HFF-Myc (cell line): ENCODE measurements around the gene CSMD2.

ENCODE experiments used
- DNase-seq: peaks from one replicate; pipeline ENCODE4 v3.0.0-alpha.2; 2011; ENCODE audit warnings: low read depth; ENCODE audit errors: extremely low read depth
- H3K4me3 ChIP-seq: replicated peaks from 2 replicates; pipeline ENCODE4 v1.5.1; 2011; ENCODE audit warnings: low read depth, mild to moderate bottlenecking, control low read depth, low read length
- TF ChIP-seq, protein P1 (sequence below): IDR thresholded peaks from 2 replicates; pipeline ENCODE4 v1.5.1; 2012; ENCODE audit warnings: mild to moderate bottlenecking, low read depth, low read length, control low read depth; ENCODE audit errors: missing control alignments

CSMD2 gene

DNA sequence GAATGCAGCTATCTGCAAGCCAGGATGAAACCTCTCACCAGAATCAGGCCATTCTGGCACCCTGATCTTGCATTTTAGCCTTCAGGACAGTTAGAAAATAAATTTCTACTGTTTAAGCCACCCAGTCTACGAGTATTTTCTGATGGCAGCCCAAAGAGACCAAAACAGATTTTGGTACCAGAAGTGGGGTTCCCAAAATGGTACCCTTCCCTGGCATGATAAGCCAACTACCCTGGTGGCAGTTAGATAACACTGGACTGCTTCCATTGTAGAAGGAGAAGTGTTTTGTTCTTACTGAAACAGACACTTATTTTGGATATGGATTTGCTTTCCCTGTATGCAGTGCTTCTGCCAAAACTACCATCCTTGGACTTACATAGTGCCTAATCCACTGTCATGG lies 115.0 kb downstream of the CSMD2 start:
- TF ChIP-seq, protein P1, sequence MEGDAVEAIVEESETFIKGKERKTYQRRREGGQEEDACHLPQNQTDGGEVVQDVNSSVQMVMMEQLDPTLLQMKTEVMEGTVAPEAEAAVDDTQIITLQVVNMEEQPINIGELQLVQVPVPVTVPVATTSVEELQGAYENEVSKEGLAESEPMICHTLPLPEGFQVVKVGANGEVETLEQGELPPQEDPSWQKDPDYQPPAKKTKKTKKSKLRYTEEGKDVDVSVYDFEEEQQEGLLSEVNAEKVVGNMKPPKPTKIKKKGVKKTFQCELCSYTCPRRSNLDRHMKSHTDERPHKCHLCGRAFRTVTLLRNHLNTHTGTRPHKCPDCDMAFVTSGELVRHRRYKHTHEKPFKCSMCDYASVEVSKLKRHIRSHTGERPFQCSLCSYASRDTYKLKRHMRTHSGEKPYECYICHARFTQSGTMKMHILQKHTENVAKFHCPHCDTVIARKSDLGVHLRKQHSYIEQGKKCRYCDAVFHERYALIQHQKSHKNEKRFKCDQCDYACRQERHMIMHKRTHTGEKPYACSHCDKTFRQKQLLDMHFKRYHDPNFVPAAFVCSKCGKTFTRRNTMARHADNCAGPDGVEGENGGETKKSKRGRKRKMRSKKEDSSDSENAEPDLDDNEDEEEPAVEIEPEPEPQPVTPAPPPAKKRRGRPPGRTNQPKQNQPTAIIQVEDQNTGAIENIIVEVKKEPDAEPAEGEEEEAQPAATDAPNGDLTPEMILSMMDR = no peak
- H3K4me3 ChIP-seq = no peak overlapping the region

DNA sequence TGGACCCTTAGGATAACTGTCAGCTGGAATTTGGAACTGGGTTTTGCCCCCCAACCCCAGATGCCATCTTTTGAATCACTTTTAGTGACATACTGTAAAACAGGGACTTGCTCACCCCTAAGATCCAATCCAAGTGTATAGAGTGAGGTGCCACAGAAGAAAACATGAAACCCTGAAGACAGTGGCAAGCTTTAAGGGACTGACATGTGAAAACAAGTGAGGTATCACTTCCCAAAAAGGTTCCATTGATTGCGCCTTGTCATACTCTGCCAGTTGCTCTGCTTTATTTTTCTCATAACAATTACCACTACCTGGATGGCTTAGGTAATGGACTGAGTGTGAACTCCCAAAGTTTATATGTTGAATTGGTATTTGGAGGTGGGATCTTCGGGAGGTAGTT lies 115.6 kb downstream of the CSMD2 start:
- DNase-seq = no peak
- no peak overlapping the region for H3K4me3 ChIP-seq
- TF ChIP-seq, protein P1 = no peak

More for the DNA sequence above, 115.0 kb downstream of the CSMD2 start:
- DNase-seq = no peak

DNA sequence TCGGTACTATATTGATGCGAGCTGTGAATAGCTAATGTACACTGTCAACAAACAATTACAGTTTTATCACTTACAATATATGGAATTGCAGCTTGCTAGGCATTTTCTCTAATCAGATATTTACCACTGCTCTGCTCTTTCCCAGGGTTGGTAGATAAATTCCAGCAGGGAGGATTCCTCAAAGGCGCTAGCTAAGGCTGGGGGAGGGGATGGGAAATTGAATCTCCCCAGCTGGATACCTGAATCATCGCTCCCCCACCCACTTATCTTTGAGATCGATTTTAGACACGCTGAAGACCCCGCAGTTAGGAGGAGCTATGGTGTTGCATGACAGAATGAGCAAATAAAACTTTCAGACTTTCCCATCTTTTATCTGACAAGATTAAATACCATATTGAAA lies 127.2 kb downstream of the CSMD2 start:
- TF ChIP-seq, protein P1 = no peak
- H3K4me3 ChIP-seq = no peak overlapping the region
- DNase-seq = no peak

DNA sequence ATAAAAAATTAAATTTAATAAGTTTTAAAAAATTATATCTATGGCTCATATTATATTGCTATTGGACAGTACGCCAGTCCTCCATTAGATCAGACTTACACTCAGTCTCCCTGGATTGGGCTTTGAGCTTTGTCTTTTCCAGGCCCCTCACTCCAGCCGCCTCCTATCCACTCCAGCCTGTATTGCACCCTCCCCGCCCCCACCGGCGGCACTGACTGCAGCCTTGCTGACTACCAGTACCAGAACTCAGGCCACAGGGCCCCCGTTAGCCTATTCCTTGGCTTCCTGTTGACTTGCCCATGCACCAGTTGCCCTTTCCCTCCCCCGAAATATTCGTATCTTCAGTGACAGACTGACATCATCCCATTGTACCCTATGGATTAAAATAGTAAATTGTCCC lies 127.9 kb downstream of the CSMD2 start:
- H3K4me3 ChIP-seq = no peak overlapping the region
- TF ChIP-seq, protein P1 = no peak
- no peak for DNase-seq

DNA sequence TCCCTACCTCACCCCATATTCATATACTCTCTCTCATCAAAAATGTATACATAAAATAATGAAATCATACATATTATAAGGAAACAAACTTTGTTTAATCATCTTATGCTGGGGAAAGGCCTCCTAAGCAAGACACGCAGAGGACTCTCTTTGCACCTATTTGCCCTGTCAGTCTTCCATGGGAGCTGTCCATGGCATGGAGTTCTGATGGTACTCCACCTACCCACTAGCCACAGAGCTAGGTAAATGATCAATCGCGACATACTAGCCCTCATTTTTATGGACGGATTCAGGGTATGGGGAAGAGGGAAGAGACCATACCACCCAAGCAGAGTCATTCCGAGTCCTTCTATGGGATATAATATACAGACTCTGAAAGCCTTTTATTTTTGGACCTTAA lies 131.0 kb downstream of the CSMD2 start:
- DNase-seq = no peak
- H3K4me3 ChIP-seq = no peak overlapping the region
- TF ChIP-seq, protein P1 = no peak

DNA sequence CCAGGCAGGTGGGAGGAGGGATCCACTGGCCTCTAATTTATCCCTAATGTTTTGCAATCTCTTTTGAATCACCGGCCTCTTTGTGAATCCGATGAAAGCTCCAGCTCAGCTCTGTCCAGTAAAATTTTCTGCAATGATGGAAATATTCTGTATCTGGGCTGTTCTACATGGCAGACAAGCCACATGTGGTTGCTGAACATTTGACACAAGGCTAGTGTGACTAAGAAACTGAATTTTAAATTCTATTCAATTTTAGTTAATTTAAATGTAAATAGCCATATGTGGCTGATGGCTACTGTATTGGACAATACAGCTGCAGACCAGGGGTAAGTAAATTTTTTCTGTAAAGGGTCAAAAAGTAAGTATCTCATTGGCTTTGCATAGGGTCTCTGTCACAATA lies 135.1 kb downstream of the CSMD2 start:
- no peak overlapping the region for H3K4me3 ChIP-seq
- no peak for DNase-seq
- TF ChIP-seq, protein P1 = no peak

DNA sequence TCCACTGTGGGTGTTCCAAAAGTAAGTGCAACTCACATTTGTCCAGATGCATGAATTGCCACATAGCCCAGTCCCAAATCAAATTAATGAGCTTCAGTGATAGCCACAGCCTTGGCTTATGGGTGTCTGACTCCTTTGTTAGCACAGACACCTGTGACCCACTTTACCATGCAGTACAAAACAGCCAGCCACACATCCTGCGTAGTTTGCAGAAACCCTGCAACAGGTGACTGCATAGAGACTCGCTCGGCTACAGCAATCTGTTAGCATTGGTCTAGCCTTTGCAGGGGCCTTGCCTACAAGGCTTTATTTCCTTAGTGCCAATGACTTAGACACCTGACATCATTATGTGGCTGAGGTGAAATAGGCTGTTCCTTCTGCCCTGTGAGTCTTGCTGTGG lies 135.5 kb downstream of the CSMD2 start:
- TF ChIP-seq, protein P1 = no peak
- no peak overlapping the region for H3K4me3 ChIP-seq
- DNase-seq = no peak
